A673 (cell line): ENCODE results near the gene MRPS2.

Source experiments
- CTCF ChIP-seq: fragments of 300-800, 200-600 bp; sonication (generic); conservative IDR thresholded peaks from 2 replicates; pipeline ENCODE4 v1.5.1; 2017; ENCODE audit warnings: low read depth, mild to moderate bottlenecking, antibody characterized with exemption, low read length, moderate library complexity, mixed read lengths
- EZH2 ChIP-seq: fragments of 200-600 bp; sonication (generic); IDR thresholded peaks from 2 replicates; pipeline ENCODE4 v1.6.1; 2017; ENCODE audit warnings: borderline replicate concordance, low read depth, mild to moderate bottlenecking, mixed read lengths, antibody characterized with exemption, low read length; ENCODE audit not compliant: poor library complexity, severe bottlenecking

- TF ChIP-seq CTCF (no peak), EZH2 (no peak)
Measured at GRCh38 chr9:135473972-135474543, 26.4 kb upstream of the MRPS2 start.
